ENCODE data around the gene ADGRD1.

Gene ADGRD1

GRCh38 chr12:131033486-131033885 is 79.8 kb downstream of the ADGRD1 start:
- CTCF ChIA-PET: no interaction called here
- DNase-seq (ENCODE audit: low read depth, low spot score): no peak
- TF ChIP-seq CTCF (IDR thresholded peaks at IDR 0.05; ENCODE audit: insufficient read depth, low read length, missing control alignments): no peak
- POLR2A ChIA-PET: no interaction called here
- no peak overlapping the region for H3K4me3 ChIP-seq (ENCODE audit: low read depth, low read length)

GRCh38 chr12:131033886-131034482 is 80.3 kb downstream of the ADGRD1 start:
- POLR2A ChIA-PET: no interaction called here
- DNase-seq (ENCODE audit: low read depth, low spot score): no peak
- TF ChIP-seq CTCF (IDR thresholded peaks at IDR 0.05; ENCODE audit: insufficient read depth, low read length, missing control alignments): no peak
- no peak overlapping the region for H3K4me3 ChIP-seq (ENCODE audit: low read depth, low read length)
- CTCF ChIA-PET: no interaction called here

- CTCF ChIA-PET: no interaction called here
Measured at GRCh38 chr12:131034631-131035244, 81.0 kb downstream of the ADGRD1 start.

GRCh38 chr12:131035245-131035681 is 81.6 kb downstream of the ADGRD1 start:
- POLR2A ChIA-PET: no interaction called here
- no peak for TF ChIP-seq CTCF (IDR thresholded peaks at IDR 0.05; ENCODE audit: insufficient read depth, low read length, missing control alignments)
- no peak overlapping the region for H3K4me3 ChIP-seq (ENCODE audit: low read depth, low read length)
- DNase-seq (ENCODE audit: low read depth, low spot score): no peak
- CTCF ChIA-PET: no interaction called here

More at GRCh38 chr12:131034631-131035244, 81.0 kb downstream of the ADGRD1 start:
- no peak for DNase-seq (ENCODE audit: low read depth, low spot score)
- TF ChIP-seq CTCF (IDR thresholded peaks at IDR 0.05; ENCODE audit: insufficient read depth, low read length, missing control alignments): no peak
- POLR2A ChIA-PET: no interaction called here
- H3K4me3 ChIP-seq (ENCODE audit: low read depth, low read length): no peak overlapping the region

- TF ChIP-seq CTCF (IDR thresholded peaks at IDR 0.05; ENCODE audit: insufficient read depth, low read length, missing control alignments): no peak
- ChIA-PET POLR2A (no interaction called here), CTCF (no interaction called here)
- H3K4me3 ChIP-seq (ENCODE audit: low read depth, low read length): no peak overlapping the region
- no peak for DNase-seq (ENCODE audit: low read depth, low spot score)
Measured at GRCh38 chr12:131038159-131038558, 84.5 kb downstream of the ADGRD1 start.

GRCh38 chr12:131038961-131039950 is 85.5 kb downstream of the ADGRD1 start:
- DNase-seq (ENCODE audit: low read depth, low spot score): no peak
- no peak for TF ChIP-seq CTCF (IDR thresholded peaks at IDR 0.05; ENCODE audit: insufficient read depth, low read length, missing control alignments)
- ChIA-PET CTCF (no interaction called here), POLR2A (no interaction called here)
- no peak overlapping the region for H3K4me3 ChIP-seq (ENCODE audit: low read depth, low read length)

Measured in AG04449 (cell line).